LNCaP clone FGC (cell line): ENCODE results near the gene FBXO10.
"Not testable (repeated sequence)": the region's sequence is repeated elsewhere in the genome, so short reads cannot be mapped to it uniquely, and the experiment has no call there.

Experiments
- DNase-seq: peaks from one replicate; pipeline ENCODE4 v3.0.0-alpha.2; 2011; ENCODE audit warnings: low read depth
- H3K4me3 ChIP-seq: 2 replicates; pipeline ENCODE4 v1.5.1; 2011; ENCODE audit warnings: mild to moderate bottlenecking, low read depth, low read length, control low read depth
- CTCF ChIP-seq: IDR thresholded peaks from 2 replicates; pipeline ENCODE4 v1.5.1; 2012; ENCODE audit warnings: mild to moderate bottlenecking; ENCODE audit not compliant: control insufficient read depth, insufficient read depth; ENCODE audit errors: extremely low read depth

FBXO10 gene

GRCh38 chr9:37611014-37611413 is 34.8 kb upstream of the FBXO10 start:
- no peak for DNase-seq
- TF ChIP-seq CTCF, result no peak
- H3K4me3 ChIP-seq, result no peak overlapping the region

DNA sequence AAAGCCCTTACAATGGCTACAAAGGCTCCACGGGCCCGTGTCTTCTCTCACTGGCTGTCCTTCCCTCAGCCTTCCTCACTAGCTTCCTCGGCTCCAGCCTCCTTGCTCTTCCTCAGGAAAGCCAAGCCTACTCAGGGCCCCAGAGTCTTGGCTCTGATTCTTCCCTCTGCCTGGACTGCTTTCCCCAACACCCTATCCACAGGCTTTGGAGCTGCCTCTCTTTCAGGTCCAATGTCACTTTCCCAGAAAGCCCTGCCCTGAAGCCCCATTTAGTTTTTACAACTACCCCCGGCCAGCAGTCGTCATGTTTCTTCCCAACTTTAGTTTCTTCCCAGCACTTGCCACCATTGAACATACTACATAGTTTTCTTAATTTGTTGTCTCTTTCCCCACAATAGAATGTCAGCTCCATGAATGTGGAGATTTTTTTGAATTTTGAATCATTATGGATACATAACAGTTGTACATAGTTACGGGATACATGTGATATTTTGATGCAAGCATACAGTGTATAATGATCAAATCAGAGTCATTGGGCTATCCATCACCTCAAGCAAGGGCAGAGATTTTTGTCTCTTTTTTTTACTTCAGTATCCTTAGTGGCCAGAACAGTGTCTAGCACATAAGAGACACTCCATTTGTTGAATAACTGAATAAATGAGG is 33.7 kb upstream of the FBXO10 start:
- TF ChIP-seq CTCF, result no peak
- DNase-seq, result no peak
- H3K4me3 ChIP-seq, result no peak overlapping the region

DNA sequence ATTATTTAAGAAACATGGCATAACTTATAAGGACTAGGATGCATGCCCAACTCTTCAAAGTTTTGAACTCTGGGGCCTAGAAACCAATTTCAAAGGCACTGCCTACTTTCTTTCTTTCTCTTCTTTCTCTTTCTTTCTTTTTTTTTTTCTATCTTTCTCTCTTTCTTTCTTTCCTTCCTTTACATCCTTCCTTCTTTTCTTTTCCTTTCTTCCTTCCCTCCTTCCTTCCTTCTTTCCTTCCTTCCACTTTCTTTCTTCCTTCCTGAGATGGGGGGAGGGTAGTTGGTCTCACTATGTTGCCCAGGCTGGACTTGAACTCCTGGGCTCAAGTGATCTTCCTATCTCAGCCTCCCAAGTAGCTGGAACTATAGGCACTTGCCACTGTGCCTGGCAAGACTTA is 32.1 kb upstream of the FBXO10 start:
- no peak overlapping the region for H3K4me3 ChIP-seq
- no peak for TF ChIP-seq CTCF
- no peak for DNase-seq

- DNase-seq, result no peak
- no peak overlapping the region for H3K4me3 ChIP-seq
- TF ChIP-seq CTCF, result no peak
These were observed 28.1 kb upstream of the FBXO10 start for GRCh38 chr9:37604296-37604695.

DNA sequence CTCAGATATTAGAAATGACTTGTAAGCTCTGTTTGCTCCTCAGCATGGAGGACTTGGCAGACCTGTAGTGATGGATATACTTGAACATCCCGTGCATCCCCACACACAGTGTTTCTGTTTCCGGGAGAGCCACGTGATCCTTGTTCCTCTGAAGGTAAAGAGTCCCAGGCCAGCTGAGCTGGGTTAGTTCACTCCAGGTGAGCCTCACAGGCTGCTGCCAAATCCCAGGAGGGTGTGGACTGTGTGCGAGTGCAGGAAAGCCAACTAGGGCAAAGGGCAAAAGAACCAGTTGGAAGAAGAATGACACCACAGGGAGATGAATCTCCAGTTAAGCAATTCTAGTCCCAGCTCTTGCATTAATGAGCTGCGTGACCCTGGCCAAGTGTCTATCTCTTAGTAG is 26.6 kb upstream of the FBXO10 start:
- DNase-seq, result peak; percentile 100
- H3K4me3 ChIP-seq, result peak overlapping the region; percentile 49
- no peak for TF ChIP-seq CTCF

- not testable (repeated sequence) for DNase-seq, H3K4me3 ChIP-seq
These were observed 25.9 kb upstream of the FBXO10 start for GRCh38 chr9:37602061-37602460.

- TF ChIP-seq CTCF, result no peak
- H3K4me3 ChIP-seq, result no peak overlapping the region
- no peak for DNase-seq
These were observed 20.3 kb upstream of the FBXO10 start for GRCh38 chr9:37596504-37596903.

DNA sequence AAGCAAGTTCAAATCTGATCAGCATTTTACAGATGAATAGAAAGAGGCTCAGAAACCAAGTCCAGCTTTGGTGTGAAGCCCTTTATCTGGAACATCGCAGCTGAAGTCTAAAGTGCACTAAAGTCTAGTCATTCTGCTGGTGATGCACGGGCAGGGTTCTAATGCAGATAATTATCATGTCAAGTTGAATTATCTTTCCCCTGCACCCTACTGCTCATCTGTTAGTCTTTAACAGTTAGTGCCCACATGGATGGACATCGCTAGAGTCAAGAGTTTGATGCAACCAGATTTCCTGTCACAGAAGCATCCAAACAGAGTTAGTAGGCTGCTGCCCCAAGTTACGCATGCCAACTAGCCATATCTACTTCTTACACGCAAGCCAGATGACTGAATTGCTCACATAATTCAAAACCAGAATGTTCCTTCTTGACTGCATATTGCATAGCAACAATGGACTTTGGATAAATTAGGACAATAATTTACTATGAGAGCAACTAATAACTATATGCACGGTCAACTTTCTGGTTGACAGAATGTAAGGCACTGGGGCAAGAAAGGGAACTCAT is 17.8 kb upstream of the FBXO10 start:
- H3K4me3 ChIP-seq, result no peak overlapping the region

More for the DNA sequence above, 17.8 kb upstream of the FBXO10 start:
- no peak for TF ChIP-seq CTCF
- no peak for DNase-seq
